Body of pancreas (tissue), 4 donors: Measurements from ENCODE around the gene DNAJB12.

ENCODE experiments used
- CTCF ChIP-seq, 7 experiments: fragments of 450-650 bp in 4 of 7; fragments of 200-600 bp in 3 of 7; sonication (generic) in 3 of 7; IDR thresholded peaks; one replicate each; pipeline ENCODE4 v1.5.1; 2016 to 2019; ENCODE audit warnings: antibody characterized with exemption in 7 of 7
- POLR2A ChIP-seq, 3 donors: fragments of 450-650 bp; IDR thresholded peaks; one replicate each; pipeline ENCODE4 v1.6.1; 2016; ENCODE audit warnings: antibody characterized with exemption in 3 of 3, mild to moderate bottlenecking in 2 of 3

- TF ChIP-seq CTCF (IDR thresholded peaks at IDR 0.05) (no peak), POLR2A (IDR thresholded peaks at IDR 0.05) (no peak)
Measured at GRCh38 chr10:72312865-72313391, 41.8 kb downstream of the DNAJB12 start.
